Measurements from ENCODE around the gene PLD4.

DNA sequence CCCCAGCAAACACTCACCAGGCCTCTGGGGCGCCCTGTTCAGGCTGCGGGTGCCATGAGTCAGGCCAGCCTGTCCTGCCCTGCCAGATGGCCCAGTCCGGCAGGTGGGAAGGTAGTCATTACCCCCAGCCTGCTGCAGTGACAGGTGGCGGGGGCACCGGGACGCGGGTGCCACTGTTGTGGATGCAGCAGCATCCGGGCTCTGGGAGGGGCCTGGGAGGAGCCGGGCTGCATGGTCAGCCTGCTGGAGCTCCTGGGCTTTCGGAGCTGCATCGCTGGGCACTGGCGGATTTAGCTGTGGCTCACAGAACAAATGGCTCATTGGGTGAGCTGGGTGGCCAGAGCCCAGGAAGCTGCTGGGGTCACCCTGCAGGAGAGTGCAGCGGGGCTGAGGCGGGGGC lies 46.1 kb upstream of the PLD4 start:
- no peak for TF ChIP-seq POLR2AphosphoS5 (IDR thresholded peaks at IDR 0.05; ENCODE audit: low read depth)
- TF ChIP-seq, protein P1, sequence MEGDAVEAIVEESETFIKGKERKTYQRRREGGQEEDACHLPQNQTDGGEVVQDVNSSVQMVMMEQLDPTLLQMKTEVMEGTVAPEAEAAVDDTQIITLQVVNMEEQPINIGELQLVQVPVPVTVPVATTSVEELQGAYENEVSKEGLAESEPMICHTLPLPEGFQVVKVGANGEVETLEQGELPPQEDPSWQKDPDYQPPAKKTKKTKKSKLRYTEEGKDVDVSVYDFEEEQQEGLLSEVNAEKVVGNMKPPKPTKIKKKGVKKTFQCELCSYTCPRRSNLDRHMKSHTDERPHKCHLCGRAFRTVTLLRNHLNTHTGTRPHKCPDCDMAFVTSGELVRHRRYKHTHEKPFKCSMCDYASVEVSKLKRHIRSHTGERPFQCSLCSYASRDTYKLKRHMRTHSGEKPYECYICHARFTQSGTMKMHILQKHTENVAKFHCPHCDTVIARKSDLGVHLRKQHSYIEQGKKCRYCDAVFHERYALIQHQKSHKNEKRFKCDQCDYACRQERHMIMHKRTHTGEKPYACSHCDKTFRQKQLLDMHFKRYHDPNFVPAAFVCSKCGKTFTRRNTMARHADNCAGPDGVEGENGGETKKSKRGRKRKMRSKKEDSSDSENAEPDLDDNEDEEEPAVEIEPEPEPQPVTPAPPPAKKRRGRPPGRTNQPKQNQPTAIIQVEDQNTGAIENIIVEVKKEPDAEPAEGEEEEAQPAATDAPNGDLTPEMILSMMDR (conservative IDR thresholded peaks at IDR 0.05; ENCODE audit: low read depth in 2 of 2) = no peak
- TF ChIP-seq JUNB (IDR thresholded peaks at IDR 0.05; ENCODE audit: unreplicated experiment) = no peak
- TF ChIP-seq, protein P2, sequence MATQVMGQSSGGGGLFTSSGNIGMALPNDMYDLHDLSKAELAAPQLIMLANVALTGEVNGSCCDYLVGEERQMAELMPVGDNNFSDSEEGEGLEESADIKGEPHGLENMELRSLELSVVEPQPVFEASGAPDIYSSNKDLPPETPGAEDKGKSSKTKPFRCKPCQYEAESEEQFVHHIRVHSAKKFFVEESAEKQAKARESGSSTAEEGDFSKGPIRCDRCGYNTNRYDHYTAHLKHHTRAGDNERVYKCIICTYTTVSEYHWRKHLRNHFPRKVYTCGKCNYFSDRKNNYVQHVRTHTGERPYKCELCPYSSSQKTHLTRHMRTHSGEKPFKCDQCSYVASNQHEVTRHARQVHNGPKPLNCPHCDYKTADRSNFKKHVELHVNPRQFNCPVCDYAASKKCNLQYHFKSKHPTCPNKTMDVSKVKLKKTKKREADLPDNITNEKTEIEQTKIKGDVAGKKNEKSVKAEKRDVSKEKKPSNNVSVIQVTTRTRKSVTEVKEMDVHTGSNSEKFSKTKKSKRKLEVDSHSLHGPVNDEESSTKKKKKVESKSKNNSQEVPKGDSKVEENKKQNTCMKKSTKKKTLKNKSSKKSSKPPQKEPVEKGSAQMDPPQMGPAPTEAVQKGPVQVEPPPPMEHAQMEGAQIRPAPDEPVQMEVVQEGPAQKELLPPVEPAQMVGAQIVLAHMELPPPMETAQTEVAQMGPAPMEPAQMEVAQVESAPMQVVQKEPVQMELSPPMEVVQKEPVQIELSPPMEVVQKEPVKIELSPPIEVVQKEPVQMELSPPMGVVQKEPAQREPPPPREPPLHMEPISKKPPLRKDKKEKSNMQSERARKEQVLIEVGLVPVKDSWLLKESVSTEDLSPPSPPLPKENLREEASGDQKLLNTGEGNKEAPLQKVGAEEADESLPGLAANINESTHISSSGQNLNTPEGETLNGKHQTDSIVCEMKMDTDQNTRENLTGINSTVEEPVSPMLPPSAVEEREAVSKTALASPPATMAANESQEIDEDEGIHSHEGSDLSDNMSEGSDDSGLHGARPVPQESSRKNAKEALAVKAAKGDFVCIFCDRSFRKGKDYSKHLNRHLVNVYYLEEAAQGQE (IDR thresholded peaks at IDR 0.05; ENCODE audit: unreplicated experiment) = no peak
- TF ChIP-seq EZH2 (IDR thresholded peaks at IDR 0.05; ENCODE audit: low read depth, unreplicated experiment) = no peak
- no peak for TF ChIP-seq EZH2phosphoT487 (IDR thresholded peaks at IDR 0.05; ENCODE audit: unreplicated experiment)
